Measurements from ENCODE around the gene BTN1A1. TPM values are rescaled to one million over a fixed set of nuclear protein-coding genes. Genes with fewer than 3 reads are reported as not detected.
A peak's percentile ranks its signal among the peaks of the same experiment; 100 is the strongest.

The BTN1A1 gene
- polyA plus RNA-seq, 3 donors = not detected

DNA sequence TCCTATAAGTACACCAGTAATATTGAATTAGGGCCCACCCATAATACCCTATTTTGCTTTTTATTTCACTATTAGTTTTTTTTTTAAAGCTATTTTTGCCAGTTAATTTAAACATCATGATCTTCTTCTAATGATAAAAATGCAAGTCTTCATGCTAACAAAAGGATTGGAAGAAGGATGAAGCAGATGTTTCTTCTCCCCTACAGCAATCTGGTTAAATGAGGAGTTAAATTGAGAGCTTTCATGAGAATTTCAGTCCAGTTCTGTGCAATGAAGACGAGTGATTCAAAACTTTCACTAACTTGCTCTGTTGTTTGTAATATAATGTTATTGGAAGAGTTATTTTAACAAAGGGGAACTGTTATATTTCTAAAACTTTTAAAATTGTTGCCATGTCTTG lies 41.5 kb downstream of the BTN1A1 start:
- Histone ChIP-seq H3K4me1 (ENCODE audit: control insufficient read depth in 1 of 2, insufficient read depth in 2 of 2, low read length in 2 of 2) (peaks cover 24 to 33% of the 10 kb centered on the region in 2 donors), H3K4me2 (replicated peaks; ENCODE audit: extremely low read depth, low read length, poor library complexity, severe bottlenecking) (no peak overlapping the region), H3K36me3 (replicated peaks in 1 of 2; ENCODE audit: control insufficient read depth in 1 of 2, insufficient read depth in 2 of 2, low read length in 2 of 2) (peaks cover 6 to 16% of the 10 kb centered on the region in 2 donors), H2AFZ (ENCODE audit: insufficient read depth, low read depth, low read length, poor library complexity, severe bottlenecking) (no peak overlapping the region), H3K9me3 (replicated peaks in 1 of 2; ENCODE audit: control insufficient read depth in 1 of 2, insufficient read depth in 1 of 2, low read length in 2 of 2) (no peaks in the 10 kb centered on the region), H3K27me3 (ENCODE audit: control insufficient read depth in 2 of 2, insufficient read depth in 2 of 2, low read length in 2 of 2) (no peaks in the 10 kb centered on the region), H3K79me2 (ENCODE audit: insufficient read depth, low read length) (peaks cover 58% of the 10 kb centered on the region), H3K9ac (ENCODE audit: insufficient read depth, low read length, poor library complexity, severe bottlenecking) (no peak overlapping the region), H3K4me3 (replicated peaks in 1 of 3; ENCODE audit: low read depth in 2 of 3, low read length in 3 of 3) (no peak overlapping the region), H4K20me1 (ENCODE audit: insufficient read depth, low read length) (no peaks in the 10 kb centered on the region), H3K27ac (ENCODE audit: low read depth in 1 of 2, low read length in 2 of 2) (no peak overlapping the region)
- WGBS (ENCODE audit: insufficient coverage) = no CpG with 5 or more reads among the region's 1 CpG
- intact Hi-C loops (cut with micrococcal nuclease) = no loop called here
- no peak for DNase-seq
- no peaks in the 10 kb centered on the region for H3K27me3 Mint-ChIP-seq (ENCODE audit: low read depth in 3 of 3)
- H3K4me3 Mint-ChIP-seq = no peak overlapping the region
- no peak for TF ChIP-seq CTCF (IDR thresholded peaks at IDR 0.05)
- no peaks in the 10 kb centered on the region for H3K9me3 Mint-ChIP-seq
- peaks cover 34 to 40% of the 10 kb centered on the region in 2 donors for H3K36me3 Mint-ChIP-seq
- peaks cover 39% of the 10 kb centered on the region for H3K4me1 Mint-ChIP-seq
- H3K27ac Mint-ChIP-seq = peak overlapping the region in 1 of 7 donors; percentile 5

DNA sequence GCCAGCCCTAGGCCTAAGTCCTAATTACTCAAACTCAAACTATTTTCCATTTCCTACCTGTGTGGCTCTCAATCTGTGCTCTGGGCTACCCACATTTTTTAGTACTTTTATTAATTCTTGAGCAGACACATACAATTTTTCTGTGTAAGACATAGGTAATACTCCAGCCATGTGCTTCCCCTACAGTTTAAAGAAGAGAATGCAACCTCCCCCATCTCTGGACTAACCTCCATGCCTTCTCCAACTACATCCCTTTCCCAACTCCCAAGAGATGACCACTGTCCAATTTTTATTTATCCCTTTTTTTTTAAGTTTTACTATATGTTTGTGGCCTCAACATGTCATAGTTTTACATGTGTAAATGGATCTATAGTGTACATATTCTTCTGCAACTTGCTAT lies 43.9 kb downstream of the BTN1A1 start:
- intact Hi-C loops (cut with micrococcal nuclease) = no loop called here
- Histone ChIP-seq H3K27me3 (ENCODE audit: control insufficient read depth in 2 of 2, insufficient read depth in 2 of 2, low read length in 2 of 2) (no peaks in the 10 kb centered on the region), H3K9me3 (replicated peaks in 1 of 2; ENCODE audit: control insufficient read depth in 1 of 2, insufficient read depth in 1 of 2, low read length in 2 of 2) (no peaks in the 10 kb centered on the region), H3K4me2 (replicated peaks; ENCODE audit: extremely low read depth, low read length, poor library complexity, severe bottlenecking) (no peak overlapping the region), H2AFZ (ENCODE audit: insufficient read depth, low read depth, low read length, poor library complexity, severe bottlenecking) (no peak overlapping the region), H3K79me2 (ENCODE audit: insufficient read depth, low read length) (peaks cover 50% of the 10 kb centered on the region), H4K20me1 (ENCODE audit: insufficient read depth, low read length) (no peaks in the 10 kb centered on the region), H3K4me3 (replicated peaks in 1 of 3; ENCODE audit: low read depth in 2 of 3, low read length in 3 of 3) (no peak overlapping the region), H3K9ac (ENCODE audit: insufficient read depth, low read length, poor library complexity, severe bottlenecking) (no peak overlapping the region), H3K4me1 (ENCODE audit: control insufficient read depth in 1 of 2, insufficient read depth in 2 of 2, low read length in 2 of 2) (peaks cover 14 to 20% of the 10 kb centered on the region in 2 donors), H3K27ac (ENCODE audit: low read depth in 1 of 2, low read length in 2 of 2) (no peak overlapping the region), H3K36me3 (replicated peaks in 1 of 2; ENCODE audit: control insufficient read depth in 1 of 2, insufficient read depth in 2 of 2, low read length in 2 of 2) (peaks cover 6 to 16% of the 10 kb centered on the region in 2 donors)
- Mint-ChIP-seq H3K27ac (no peak overlapping the region), H3K4me3 (no peak overlapping the region), H3K36me3 (peaks cover 35 to 48% of the 10 kb centered on the region in 2 donors), H3K27me3 (ENCODE audit: low read depth in 3 of 3) (no peaks in the 10 kb centered on the region), H3K4me1 (peaks cover 29% of the 10 kb centered on the region), H3K9me3 (no peaks in the 10 kb centered on the region)
- no peak for DNase-seq
- TF ChIP-seq CTCF (IDR thresholded peaks at IDR 0.05) = peak; percentile 66

Data from CD14-positive monocyte (primary cell).